ENCODE data around the gene CACNA1S. TPM values are rescaled to one million over a fixed set of nuclear protein-coding genes. Genes with fewer than 3 reads are reported as not detected.

The CACNA1S gene
- total and polyA plus RNA-seq, 12 donors = under 0.01 to 0.09 (median 0.05) TPM; not detected in 7

GRCh38 chr1:201111156-201111555, 1.1 kb downstream of the CACNA1S start:
- Histone ChIP-seq H3K27ac (no peak overlapping the region), H3K27me3 (peaks cover 0 to 50% (median 33%) of the 10 kb centered on the region in 7 donors)

GRCh38 chr1:201110616-201111015, 1.6 kb downstream of the CACNA1S start:
- Histone ChIP-seq H3K27ac (no peak overlapping the region), H3K4me1 (peaks cover 0 to 12% (median 8%) of the 10 kb centered on the region in 9 donors), H3K27me3 (peaks cover 0 to 45% (median 30%) of the 10 kb centered on the region in 7 donors), H3K4me3 (no peak overlapping the region), H3K36me3 (no peaks in the 10 kb centered on the region), H3K9me3 (no peaks in the 10 kb centered on the region)
- no peak for DNase-seq
- intact Hi-C loops (cut with DNase I) = loop anchor here in 6 of 10 donors (5.0 to 10.0 kb wide), 2 partner anchors 138 to 486 kb away; partner anchors contain the start of gene KIF14 (in 1 of the 6)
- 95% methylated on average over 5 of the region's 5 CpGs for WGBS, 2 donors
- ATAC-seq = no peak
- no peak for TF ChIP-seq CTCF (IDR thresholded peaks at IDR 0.05)

More at GRCh38 chr1:201111156-201111555, 1.1 kb downstream of the CACNA1S start:
- DNase-seq (no peak), ATAC-seq (no peak)
- WGBS, 2 donors = 78 to 91% methylated on average over 7 of the region's 7 CpGs
- Histone ChIP-seq H3K9me3 (no peaks in the 10 kb centered on the region), H3K4me1 (peaks cover 0 to 12% (median 8%) of the 10 kb centered on the region in 9 donors), H3K4me3 (no peak overlapping the region), H3K36me3 (no peaks in the 10 kb centered on the region)
- no peak for TF ChIP-seq CTCF (IDR thresholded peaks at IDR 0.05)
- intact Hi-C loops (cut with DNase I) = loop anchor here in 6 of 10 donors (5.0 to 10.0 kb wide), 2 partner anchors 139 to 486 kb away; partner anchors contain the start of gene KIF14 (in 1 of the 6)

GRCh38 chr1:201110138-201110537, 2.1 kb downstream of the CACNA1S start:
- Histone ChIP-seq H3K4me3 (no peak overlapping the region), H3K4me1 (peaks cover 0 to 12% (median 8%) of the 10 kb centered on the region in 9 donors), H3K36me3 (no peaks in the 10 kb centered on the region), H3K27me3 (peaks cover 0 to 40% (median 25%) of the 10 kb centered on the region in 7 donors), H3K9me3 (no peaks in the 10 kb centered on the region), H3K27ac (no peak overlapping the region)
- intact Hi-C loops (cut with DNase I) = loop anchor here in 6 of 10 donors (5.0 to 10.0 kb wide), 2 partner anchors 138 to 485 kb away; partner anchors contain the start of gene KIF14 (in 1 of the 6)
- DNase-seq (no peak), ATAC-seq (no peak)
- WGBS, 2 donors = 90 to 93% methylated on average over 10 of the region's 10 CpGs
- no peak for TF ChIP-seq CTCF (IDR thresholded peaks at IDR 0.05)

GRCh38 chr1:201109651-201110050, 2.6 kb downstream of the CACNA1S start:
- intact Hi-C loops (cut with DNase I) = loop anchor here in 6 of 10 donors (5.0 to 10.0 kb wide), 2 partner anchors 137 to 485 kb away; partner anchors contain the start of gene KIF14 (in 1 of the 6)
- TF ChIP-seq CTCF (IDR thresholded peaks at IDR 0.05) = no peak
- no peak overlapping the region for H3K4me3 ChIP-seq
- peaks cover 0 to 10% (median 8%) of the 10 kb centered on the region in 9 donors for H3K4me1 ChIP-seq
- 94 to 100% methylated on average over 1 of the region's 1 CpG for WGBS, 2 donors
- DNase-seq (no peak), ATAC-seq (no peak)
- H3K36me3 ChIP-seq = no peaks in the 10 kb centered on the region
- H3K27me3 ChIP-seq = peaks cover 0 to 35% (median 20%) of the 10 kb centered on the region in 7 donors
- H3K9me3 ChIP-seq = no peaks in the 10 kb centered on the region
- H3K27ac ChIP-seq = no peak overlapping the region
